Prostate gland (tissue), 2 donors: Measurements from ENCODE around the gene ADD2.

Experiments
- CTCF ChIP-seq, 4 experiments: fragments of 200-600 bp in 2 of 4; fragments of 450-650 bp in 2 of 4; sonication (generic) in 2 of 4; IDR thresholded peaks; 1 replicate in 3 of 4; 2 replicates in 1 of 4; pipeline ENCODE4 v1.5.1; 2016 to 2019; ENCODE audit warnings: antibody characterized with exemption in 4 of 4, mild to moderate bottlenecking in 2 of 4, moderate library complexity in 2 of 4
- POLR2A ChIP-seq: fragments of 450-650 bp; IDR thresholded peaks from one replicate; pipeline ENCODE4 v1.6.1; 2016; ENCODE audit warnings: antibody characterized with exemption, mild to moderate bottlenecking

GRCh38 chr2:70616168-70616694 lies 151.8 kb downstream of the ADD2 start:
- TF ChIP-seq CTCF (IDR thresholded peaks at IDR 0.05) (no peak), POLR2A (no peak)
